GM12865 (cell line): ENCODE data around the gene TBC1D24.

Experiments
- DNase-seq: peaks from one replicate; pipeline ENCODE4 v3.0.0; 2010; ENCODE audit warnings: low read depth
- H3K4me3 ChIP-seq: 2 replicates; pipeline ENCODE4 v1.5.1; 2011; ENCODE audit warnings: mild to moderate bottlenecking, low read depth, low read length, control low read depth
- CTCF ChIP-seq: IDR thresholded peaks from 2 replicates; pipeline ENCODE4 v1.5.1; 2011; ENCODE audit warnings: low read length, control low read depth, low read depth, inconsistent platforms; ENCODE audit not compliant: insufficient read depth; ENCODE audit errors: missing control alignments

Gene TBC1D24

GRCh38 chr16:2483939-2484897, 9.3 kb downstream of the TBC1D24 start:
- no peak for DNase-seq
- no peak for TF ChIP-seq CTCF
- no peak overlapping the region for H3K4me3 ChIP-seq

GRCh38 chr16:2484898-2485508, 10.1 kb downstream of the TBC1D24 start:
- DNase-seq, result no peak
- H3K4me3 ChIP-seq, result no peak overlapping the region
- TF ChIP-seq CTCF, result no peak

- DNase-seq, result no peak
- TF ChIP-seq CTCF, result no peak
- H3K4me3 ChIP-seq, result no peak overlapping the region
Observed at GRCh38 chr16:2485811-2486507, 11.0 kb downstream of the TBC1D24 start.

GRCh38 chr16:2486645-2487516, 12.0 kb downstream of the TBC1D24 start:
- TF ChIP-seq CTCF, result peak; percentile 39
- peak; percentile 79 for DNase-seq
- H3K4me3 ChIP-seq, result no peak overlapping the region

GRCh38 chr16:2487517-2487842, 12.6 kb downstream of the TBC1D24 start:
- TF ChIP-seq CTCF, result no peak
- DNase-seq, result no peak
- no peak overlapping the region for H3K4me3 ChIP-seq

- H3K4me3 ChIP-seq, result no peak overlapping the region
- no peak for TF ChIP-seq CTCF
- no peak for DNase-seq
Observed at GRCh38 chr16:2487903-2488531, 13.1 kb downstream of the TBC1D24 start.
